ENCODE measurements around the gene TOX2.

DNA sequence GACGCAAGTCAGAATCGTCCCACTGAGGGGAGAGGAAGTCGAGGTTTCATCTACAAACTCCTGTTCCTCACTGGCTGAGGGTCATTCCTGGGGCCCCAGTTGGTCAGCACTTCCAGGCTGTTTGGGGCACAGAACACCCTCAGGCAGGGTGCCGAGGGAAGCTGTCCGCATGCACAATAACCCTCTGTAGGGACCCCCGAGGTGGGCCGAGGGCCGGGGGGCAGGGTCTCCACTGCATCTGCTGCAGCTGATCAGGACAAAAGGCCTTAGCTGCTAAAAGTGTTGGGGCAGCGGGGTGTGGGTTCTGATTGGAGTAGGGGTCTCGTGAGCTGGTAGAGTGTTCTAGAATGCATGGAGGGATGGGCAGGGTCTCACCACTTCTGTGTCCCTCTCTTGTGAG is 125.1 kb downstream of the TOX2 start:
- TF ChIP-seq POLR2AphosphoS5 (IDR thresholded peaks at IDR 0.05; ENCODE audit: low read depth, low read length) (no peak), POLR2A (IDR thresholded peaks at IDR 0.05; ENCODE audit: low read depth, low read length) (no peak), TAF1 (IDR thresholded peaks at IDR 0.05; ENCODE audit: low read depth, low read length) (no peak), PAX5 (IDR thresholded peaks at IDR 0.05; ENCODE audit: insufficient read depth, low read length, severe bottlenecking) (no peak), POU2F2 (IDR thresholded peaks at IDR 0.05; ENCODE audit: low read depth, low read length) (no peak), SPI1 (IDR thresholded peaks at IDR 0.05; ENCODE audit: low read depth, low read length) (no peak)

All from GM12891 (cell line).